ENCODE measurements around the gene PLCB4.
A peak's percentile ranks its signal among the peaks of the same experiment; 100 is the strongest.

The PLCB4 gene

GRCh38 chr20:9112541-9113515 lies 43.9 kb downstream of the PLCB4 start:
- Histone ChIP-seq H3K27me3 (ENCODE audit: control insufficient read depth in 1 of 2, insufficient read depth in 1 of 2, low read length in 2 of 2) (no peaks in the 10 kb centered on the region), H3K27ac (ENCODE audit: low read length, poor library complexity, severe bottlenecking) (peak overlapping the region; percentile 49), H3K23ac (ENCODE audit: low read length in 2 of 2) (no peak overlapping the region), H3K4me2 (ENCODE audit: low read length, poor library complexity, severe bottlenecking) (no peak overlapping the region), H4K8ac (ENCODE audit: low read length) (no peak overlapping the region), H3K9me3 (ENCODE audit: control insufficient read depth, low read length) (no peaks in the 10 kb centered on the region), H3K79me1 (replicated peaks; ENCODE audit: low read length, poor library complexity, severe bottlenecking) (peaks cover 10% of the 10 kb centered on the region), H2BK120ac (ENCODE audit: low read depth, low read length) (no peak overlapping the region), H3K4ac (ENCODE audit: low read depth in 1 of 2, low read length in 2 of 2) (no peak overlapping the region), H3K18ac (ENCODE audit: low read depth in 1 of 2, low read length in 2 of 2) (no peak overlapping the region), H3K14ac (ENCODE audit: low read length in 2 of 2) (no peak overlapping the region), H3K36me3 (ENCODE audit: control insufficient read depth in 1 of 2, insufficient read depth in 2 of 2, low read depth in 1 of 2, low read length in 2 of 2) (peaks cover 0 to 2% of the 10 kb centered on the region in 2 experiments), H2BK5ac (ENCODE audit: low read depth, low read length, poor library complexity, severe bottlenecking) (no peak overlapping the region), H2AK5ac (ENCODE audit: low read length, severe bottlenecking) (no peak overlapping the region), H2BK12ac (ENCODE audit: low read length in 2 of 2) (no peak overlapping the region), H2AFZ (ENCODE audit: low read depth, low read length) (no peak overlapping the region), H2BK15ac (ENCODE audit: low read depth, poor library complexity, severe bottlenecking) (no peak overlapping the region), H3K4me3 (ENCODE audit: insufficient read depth in 1 of 2, low read depth in 1 of 2, low read length in 2 of 2) (no peak overlapping the region), H3K9ac (ENCODE audit: low read length) (no peak overlapping the region), H4K91ac (ENCODE audit: low read length) (no peak overlapping the region), H3K4me1 (ENCODE audit: control insufficient read depth, insufficient read depth, low read depth, low read length) (peaks cover 3% of the 10 kb centered on the region)
- peak; percentile 41 for DNase-seq
- WGBS, result 93% methylated on average over 6 of the region's 6 CpGs

DNA sequence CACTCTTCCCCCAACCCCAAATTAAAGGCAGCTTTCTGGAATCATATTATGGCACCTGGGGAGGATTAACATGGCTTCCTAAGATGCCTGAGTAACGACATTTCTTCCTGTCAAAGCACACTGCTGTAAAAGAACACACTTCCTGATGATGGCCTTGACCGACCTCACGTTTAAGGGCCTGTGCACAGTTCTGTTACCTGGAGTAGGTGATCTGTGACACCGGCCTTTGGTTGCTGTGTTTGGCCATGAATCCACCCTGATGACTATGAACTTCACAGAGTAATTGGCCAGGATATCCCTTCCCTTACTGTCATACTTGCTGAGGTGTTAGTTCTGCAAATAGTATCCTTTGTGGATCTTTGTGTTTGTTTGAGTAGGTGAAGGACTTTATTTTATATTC lies 45.8 kb downstream of the PLCB4 start:
- no peak overlapping the region for H2BK5ac ChIP-seq (ENCODE audit: low read depth, low read length, poor library complexity, severe bottlenecking)
- DNase-seq, result no peak
- H3K36me3 ChIP-seq (ENCODE audit: control insufficient read depth in 1 of 2, insufficient read depth in 2 of 2, low read depth in 1 of 2, low read length in 2 of 2), result peaks cover 0 to 2% of the 10 kb centered on the region in 2 experiments
- H3K27ac ChIP-seq (ENCODE audit: low read length, poor library complexity, severe bottlenecking), result no peak overlapping the region
- no peak overlapping the region for H3K4me3 ChIP-seq (ENCODE audit: insufficient read depth in 1 of 2, low read depth in 1 of 2, low read length in 2 of 2)
- H2AFZ ChIP-seq (ENCODE audit: low read depth, low read length), result no peak overlapping the region
- peak overlapping the region; percentile 1 for H2AK5ac ChIP-seq (ENCODE audit: low read length, severe bottlenecking)
- H2BK12ac ChIP-seq (ENCODE audit: low read length in 2 of 2), result no peak overlapping the region
- no peak overlapping the region for H4K8ac ChIP-seq (ENCODE audit: low read length)
- no peak overlapping the region for H3K4ac ChIP-seq (ENCODE audit: low read depth in 1 of 2, low read length in 2 of 2)
- H3K9ac ChIP-seq (ENCODE audit: low read length), result no peak overlapping the region
- no peak overlapping the region for H3K23ac ChIP-seq (ENCODE audit: low read length in 2 of 2)
- H3K4me2 ChIP-seq (ENCODE audit: low read length, poor library complexity, severe bottlenecking), result no peak overlapping the region
- peaks cover 3% of the 10 kb centered on the region for H3K4me1 ChIP-seq (ENCODE audit: control insufficient read depth, insufficient read depth, low read depth, low read length)
- H3K18ac ChIP-seq (ENCODE audit: low read depth in 1 of 2, low read length in 2 of 2), result no peak overlapping the region
- no peak overlapping the region for H3K14ac ChIP-seq (ENCODE audit: low read length in 2 of 2)
- peaks cover 4% of the 10 kb centered on the region for H3K79me1 ChIP-seq (replicated peaks; ENCODE audit: low read length, poor library complexity, severe bottlenecking)
- H2BK15ac ChIP-seq (ENCODE audit: low read depth, poor library complexity, severe bottlenecking), result no peak overlapping the region
- H2BK120ac ChIP-seq (ENCODE audit: low read depth, low read length), result no peak overlapping the region
- no peaks in the 10 kb centered on the region for H3K27me3 ChIP-seq (ENCODE audit: control insufficient read depth in 1 of 2, insufficient read depth in 1 of 2, low read length in 2 of 2)
- H4K91ac ChIP-seq (ENCODE audit: low read length), result no peak overlapping the region
- WGBS, result 82% methylated on average over 4 of the region's 4 CpGs
- H3K9me3 ChIP-seq (ENCODE audit: control insufficient read depth, low read length), result no peaks in the 10 kb centered on the region

DNA sequence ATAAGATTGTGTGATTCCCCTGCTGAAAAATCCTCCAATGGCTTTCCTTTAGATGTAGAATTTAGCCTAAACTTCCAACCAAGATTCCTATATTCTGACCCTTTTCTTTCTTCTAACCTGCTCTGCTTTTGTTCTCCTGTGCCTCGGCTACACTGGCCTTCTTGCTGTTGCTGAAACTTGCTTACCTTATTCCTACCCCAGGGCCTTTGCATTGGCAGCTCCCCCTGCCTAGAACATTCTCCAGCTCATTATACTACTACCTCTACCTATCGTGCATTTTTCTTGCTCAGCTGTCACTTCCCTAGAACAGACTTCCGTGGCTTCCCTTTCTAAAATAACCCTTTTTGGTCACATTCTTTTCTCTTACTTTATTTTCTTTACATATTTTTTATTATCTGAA lies 48.7 kb downstream of the PLCB4 start:
- H4K91ac ChIP-seq (ENCODE audit: low read length), result no peak overlapping the region
- H3K23ac ChIP-seq (ENCODE audit: low read length in 2 of 2), result no peak overlapping the region
- H3K79me1 ChIP-seq (replicated peaks; ENCODE audit: low read length, poor library complexity, severe bottlenecking), result peaks cover 9% of the 10 kb centered on the region
- H3K27me3 ChIP-seq (ENCODE audit: control insufficient read depth in 1 of 2, insufficient read depth in 1 of 2, low read length in 2 of 2), result no peaks in the 10 kb centered on the region
- no peak overlapping the region for H3K4ac ChIP-seq (ENCODE audit: low read depth in 1 of 2, low read length in 2 of 2)
- DNase-seq, result no peak
- H3K36me3 ChIP-seq (ENCODE audit: control insufficient read depth in 1 of 2, insufficient read depth in 2 of 2, low read depth in 1 of 2, low read length in 2 of 2), result peaks cover 0 to 8% of the 10 kb centered on the region in 2 experiments
- H2AFZ ChIP-seq (ENCODE audit: low read depth, low read length), result no peak overlapping the region
- no peak overlapping the region for H3K14ac ChIP-seq (ENCODE audit: low read length in 2 of 2)
- H3K27ac ChIP-seq (ENCODE audit: low read length, poor library complexity, severe bottlenecking), result peak overlapping the region; percentile 25
- no peak overlapping the region for H3K9ac ChIP-seq (ENCODE audit: low read length)
- no peak overlapping the region for H2BK12ac ChIP-seq (ENCODE audit: low read length in 2 of 2)
- H2BK15ac ChIP-seq (ENCODE audit: low read depth, poor library complexity, severe bottlenecking), result no peak overlapping the region
- H2BK5ac ChIP-seq (ENCODE audit: low read depth, low read length, poor library complexity, severe bottlenecking), result no peak overlapping the region
- H4K8ac ChIP-seq (ENCODE audit: low read length), result peak overlapping the region; percentile 53
- no peaks in the 10 kb centered on the region for H3K9me3 ChIP-seq (ENCODE audit: control insufficient read depth, low read length)
- H2BK120ac ChIP-seq (ENCODE audit: low read depth, low read length), result no peak overlapping the region
- no peak overlapping the region for H3K18ac ChIP-seq (ENCODE audit: low read depth in 1 of 2, low read length in 2 of 2)
- 92% methylated on average over 2 of the region's 3 CpGs for WGBS
- H3K4me2 ChIP-seq (ENCODE audit: low read length, poor library complexity, severe bottlenecking), result no peak overlapping the region
- H3K4me3 ChIP-seq (ENCODE audit: insufficient read depth in 1 of 2, low read depth in 1 of 2, low read length in 2 of 2), result no peak overlapping the region
- peaks cover 5% of the 10 kb centered on the region for H3K4me1 ChIP-seq (ENCODE audit: control insufficient read depth, insufficient read depth, low read depth, low read length)
- no peak overlapping the region for H2AK5ac ChIP-seq (ENCODE audit: low read length, severe bottlenecking)

- no peak overlapping the region for H3K14ac ChIP-seq (ENCODE audit: low read length in 2 of 2)
- no peak overlapping the region for H4K8ac ChIP-seq (ENCODE audit: low read length)
- 93% methylated on average over 7 of the region's 7 CpGs for WGBS
- H3K36me3 ChIP-seq (ENCODE audit: control insufficient read depth in 1 of 2, insufficient read depth in 2 of 2, low read depth in 1 of 2, low read length in 2 of 2), result peaks cover 0 to 5% of the 10 kb centered on the region in 2 experiments
- H3K9ac ChIP-seq (ENCODE audit: low read length), result no peak overlapping the region
- H3K27ac ChIP-seq (ENCODE audit: low read length, poor library complexity, severe bottlenecking), result no peak overlapping the region
- no peak overlapping the region for H3K4ac ChIP-seq (ENCODE audit: low read depth in 1 of 2, low read length in 2 of 2)
- H2AK5ac ChIP-seq (ENCODE audit: low read length, severe bottlenecking), result no peak overlapping the region
- peaks cover 4% of the 10 kb centered on the region for H3K4me1 ChIP-seq (ENCODE audit: control insufficient read depth, insufficient read depth, low read depth, low read length)
- H3K79me1 ChIP-seq (replicated peaks; ENCODE audit: low read length, poor library complexity, severe bottlenecking), result peaks cover 8% of the 10 kb centered on the region
- no peak overlapping the region for H2BK15ac ChIP-seq (ENCODE audit: low read depth, poor library complexity, severe bottlenecking)
- H3K23ac ChIP-seq (ENCODE audit: low read length in 2 of 2), result no peak overlapping the region
- H3K27me3 ChIP-seq (ENCODE audit: control insufficient read depth in 1 of 2, insufficient read depth in 1 of 2, low read length in 2 of 2), result no peaks in the 10 kb centered on the region
- no peak for DNase-seq
- H2BK12ac ChIP-seq (ENCODE audit: low read length in 2 of 2), result no peak overlapping the region
- H3K9me3 ChIP-seq (ENCODE audit: control insufficient read depth, low read length), result no peaks in the 10 kb centered on the region
- H3K4me3 ChIP-seq (ENCODE audit: insufficient read depth in 1 of 2, low read depth in 1 of 2, low read length in 2 of 2), result no peak overlapping the region
- H3K18ac ChIP-seq (ENCODE audit: low read depth in 1 of 2, low read length in 2 of 2), result no peak overlapping the region
- H3K4me2 ChIP-seq (ENCODE audit: low read length, poor library complexity, severe bottlenecking), result no peak overlapping the region
- no peak overlapping the region for H4K91ac ChIP-seq (ENCODE audit: low read length)
- no peak overlapping the region for H2BK5ac ChIP-seq (ENCODE audit: low read depth, low read length, poor library complexity, severe bottlenecking)
- H2BK120ac ChIP-seq (ENCODE audit: low read depth, low read length), result no peak overlapping the region
- no peak overlapping the region for H2AFZ ChIP-seq (ENCODE audit: low read depth, low read length)
These were observed 50.9 kb downstream of the PLCB4 start for GRCh38 chr20:9119776-9120175.
